Activated CD8-positive, alpha-beta memory T cell treated with anti-CD3 and anti-CD28 coated beads for 48 hours (primary cell): Measurements from ENCODE around the gene ZNF71.
A peak's percentile ranks its signal among the peaks of the same experiment; 100 is the strongest.
"Not testable (repeated sequence)": the region's sequence is repeated elsewhere in the genome, so short reads cannot be mapped to it uniquely, and the experiment has no call there.

Experiments
- DNase-seq, 3 experiments: peaks; one replicate each; pipeline ENCODE4 v3.0.0-alpha.2; 2020; ENCODE audit warnings: low read depth in 2 of 3, low spot score in 2 of 3

The ZNF71 gene

GRCh38 chr19:56619121-56619520 lies 24.0 kb downstream of the ZNF71 start:
- no peak for DNase-seq

- no peak for DNase-seq
Measured at GRCh38 chr19:56622374-56622773, 27.3 kb downstream of the ZNF71 start.

- no peak for DNase-seq
Measured at GRCh38 chr19:56623006-56623405, 27.9 kb downstream of the ZNF71 start.

GRCh38 chr19:56625708-56626107 lies 30.6 kb downstream of the ZNF71 start:
- DNase-seq, result no peak

- DNase-seq, result no peak
Measured at GRCh38 chr19:56633021-56633420, 37.9 kb downstream of the ZNF71 start.

- DNase-seq, result peak in 2 of 3 experiments; percentile 4 to 9
Measured at GRCh38 chr19:56637976-56638555, 43.0 kb downstream of the ZNF71 start.

- DNase-seq, result no peak
Measured at GRCh38 chr19:56639217-56639616, 44.1 kb downstream of the ZNF71 start.

- no peak for DNase-seq
Measured at GRCh38 chr19:56642711-56643459, 47.8 kb downstream of the ZNF71 start, which contains the start of gene SMIM17. TSS of gene SMIM17 (plus strand) at chr19:56643159. CDS start at chr19:56645668, 2,509 bp downstream.

- DNase-seq, result no peak
Measured at GRCh38 chr19:56643460-56643955, 48.4 kb downstream of the ZNF71 start.

- DNase-seq, result no peak
Measured at GRCh38 chr19:56654151-56654550, 59.0 kb downstream of the ZNF71 start.

GRCh38 chr19:56660381-56661107 lies 65.4 kb downstream of the ZNF71 start:
- no peak for DNase-seq

- no peak for DNase-seq
Measured at GRCh38 chr19:56661248-56661647, 66.1 kb downstream of the ZNF71 start.

GRCh38 chr19:56663931-56664500 lies 68.9 kb downstream of the ZNF71 start:
- DNase-seq, result no peak

GRCh38 chr19:56664511-56664910 lies 69.4 kb downstream of the ZNF71 start:
- no peak for DNase-seq

GRCh38 chr19:56667311-56667870 lies 72.3 kb downstream of the ZNF71 start:
- no peak for DNase-seq

GRCh38 chr19:56668676-56669075 lies 73.6 kb downstream of the ZNF71 start:
- DNase-seq, result no peak

GRCh38 chr19:56670401-56670960 lies 75.4 kb downstream of the ZNF71 start:
- DNase-seq, result no peak

GRCh38 chr19:56670961-56671612 lies 76.0 kb downstream of the ZNF71 start:
- DNase-seq, result peak in 1 of 3 experiments; percentile 0

- DNase-seq, result peak; percentile 37 to 56 (median 56)
Measured at GRCh38 chr19:56671613-56671994, 76.5 kb downstream of the ZNF71 start, which contains the start of gene ZNF835. TSS of gene ZNF835 (minus strand) at chr19:56671757. CDS start at chr19:56665198, 6,559 bp downstream.

GRCh38 chr19:56672610-56673009 lies 77.5 kb downstream of the ZNF71 start:
- not testable (repeated sequence) for DNase-seq
